8988T (cell line): Measurements from ENCODE around the gene SIGLEC1.

Experiments
- DNase-seq: peaks from one replicate; pipeline ENCODE4 v3.0.0; 2011

Gene SIGLEC1

GRCh38 chr20:3744037-3744436 lies 31.6 kb upstream of the SIGLEC1 start:
- DNase-seq, result no peak

GRCh38 chr20:3743251-3743650 lies 30.9 kb upstream of the SIGLEC1 start:
- DNase-seq, result no peak

DNA sequence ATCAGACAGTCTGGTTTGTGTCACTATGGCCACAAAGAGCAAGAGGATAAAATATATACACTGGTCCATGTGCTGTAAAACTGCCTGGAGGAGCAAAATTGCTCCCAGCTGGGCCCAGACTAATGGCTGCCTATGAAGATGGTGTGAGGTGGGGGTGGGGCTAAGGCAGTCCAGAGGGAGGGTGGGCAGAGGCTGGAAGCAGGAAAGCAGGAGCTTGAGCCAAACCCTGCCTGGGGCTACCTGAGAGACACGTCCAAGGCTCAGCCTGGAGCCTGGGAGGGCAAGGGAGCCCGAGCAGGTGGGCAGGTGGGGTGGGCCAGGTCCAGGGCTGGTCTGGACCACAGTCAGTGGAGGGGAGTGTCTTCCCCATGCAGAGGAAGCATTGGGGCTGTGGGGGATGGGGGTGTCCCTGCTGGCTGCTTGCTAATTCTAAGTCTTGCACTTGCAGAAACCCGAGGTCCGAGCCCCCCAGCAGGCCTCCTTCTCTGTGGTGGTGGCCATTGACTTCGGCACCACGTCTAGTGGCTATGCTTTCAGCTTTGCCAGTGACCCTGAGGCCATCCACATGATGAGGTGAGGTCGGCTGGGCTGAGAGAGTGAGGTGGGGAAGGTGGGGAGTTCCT lies 29.5 kb upstream of the SIGLEC1 start:
- DNase-seq, result no peak

GRCh38 chr20:3740615-3741301 lies 28.4 kb upstream of the SIGLEC1 start:
- DNase-seq, result peak; percentile 7

DNA sequence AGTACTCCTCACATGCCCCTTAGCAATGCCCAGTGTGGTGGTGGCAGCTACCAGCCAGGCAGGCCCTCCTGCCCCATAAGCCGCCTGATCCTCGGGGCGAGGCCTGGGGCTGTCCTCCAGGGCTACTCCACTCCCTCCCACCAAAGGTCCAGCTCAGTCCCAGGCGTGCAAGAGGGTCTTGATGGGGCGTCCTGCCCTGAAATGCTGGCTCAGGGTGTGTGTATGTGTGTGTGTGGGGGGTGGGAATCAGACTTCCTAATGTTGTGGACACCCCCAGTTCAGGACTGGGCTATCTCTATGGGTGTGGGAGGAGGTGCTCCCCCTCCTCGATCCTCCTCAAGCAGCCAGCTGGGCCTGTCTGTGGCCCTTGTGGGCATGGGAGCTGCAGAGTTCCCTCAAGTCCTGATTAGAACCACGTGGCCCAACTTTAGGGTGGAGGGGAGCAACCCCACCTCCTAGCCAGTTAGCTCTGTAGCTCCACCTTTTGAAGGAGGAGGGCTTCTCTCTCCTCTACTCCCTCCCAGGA lies 27.6 kb upstream of the SIGLEC1 start:
- DNase-seq, result peak; percentile 7

DNA sequence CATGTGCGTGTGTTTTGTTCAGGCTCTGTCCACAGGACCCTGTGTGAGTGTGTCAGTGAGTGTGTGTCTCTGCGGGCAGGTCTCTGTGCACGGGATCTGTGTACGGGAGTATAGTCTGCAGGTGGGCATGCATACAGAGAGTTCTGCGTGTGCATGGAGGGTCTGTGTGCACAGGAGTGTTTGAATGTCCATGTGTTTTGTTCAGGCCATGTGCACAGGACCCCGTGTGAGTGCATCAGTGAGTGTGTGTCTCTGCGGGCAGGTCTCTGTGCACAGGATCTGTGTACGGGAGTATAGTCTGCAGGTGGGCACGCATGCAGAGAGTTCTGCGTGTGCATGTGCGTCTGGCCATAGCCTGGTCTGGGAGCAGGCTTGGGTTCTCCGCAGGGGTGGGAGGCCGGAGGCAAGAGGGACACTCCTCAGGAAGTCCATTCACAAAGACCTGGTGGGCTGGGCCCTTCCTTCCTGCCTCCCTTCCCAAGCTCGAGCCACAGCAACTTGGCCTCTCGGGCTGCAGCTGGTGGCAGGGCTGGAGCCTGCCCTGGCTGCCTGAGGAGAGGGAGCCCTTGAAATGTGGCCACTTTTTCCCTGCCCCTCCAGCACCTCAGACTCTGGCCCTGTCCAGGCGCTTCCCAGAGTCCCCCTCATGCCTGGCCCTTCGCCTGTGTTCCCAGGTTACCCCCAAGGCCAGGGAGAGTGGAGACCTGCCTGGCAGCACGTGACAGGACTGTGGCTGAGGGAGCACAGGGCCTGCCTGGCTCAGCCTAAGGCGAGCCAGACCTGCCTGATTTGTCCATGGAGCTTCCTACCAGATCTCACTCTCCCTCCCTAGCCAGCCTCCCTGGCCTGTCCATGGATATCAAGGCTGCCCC lies 26.9 kb upstream of the SIGLEC1 start:
- peak; percentile 11 for DNase-seq

DNA sequence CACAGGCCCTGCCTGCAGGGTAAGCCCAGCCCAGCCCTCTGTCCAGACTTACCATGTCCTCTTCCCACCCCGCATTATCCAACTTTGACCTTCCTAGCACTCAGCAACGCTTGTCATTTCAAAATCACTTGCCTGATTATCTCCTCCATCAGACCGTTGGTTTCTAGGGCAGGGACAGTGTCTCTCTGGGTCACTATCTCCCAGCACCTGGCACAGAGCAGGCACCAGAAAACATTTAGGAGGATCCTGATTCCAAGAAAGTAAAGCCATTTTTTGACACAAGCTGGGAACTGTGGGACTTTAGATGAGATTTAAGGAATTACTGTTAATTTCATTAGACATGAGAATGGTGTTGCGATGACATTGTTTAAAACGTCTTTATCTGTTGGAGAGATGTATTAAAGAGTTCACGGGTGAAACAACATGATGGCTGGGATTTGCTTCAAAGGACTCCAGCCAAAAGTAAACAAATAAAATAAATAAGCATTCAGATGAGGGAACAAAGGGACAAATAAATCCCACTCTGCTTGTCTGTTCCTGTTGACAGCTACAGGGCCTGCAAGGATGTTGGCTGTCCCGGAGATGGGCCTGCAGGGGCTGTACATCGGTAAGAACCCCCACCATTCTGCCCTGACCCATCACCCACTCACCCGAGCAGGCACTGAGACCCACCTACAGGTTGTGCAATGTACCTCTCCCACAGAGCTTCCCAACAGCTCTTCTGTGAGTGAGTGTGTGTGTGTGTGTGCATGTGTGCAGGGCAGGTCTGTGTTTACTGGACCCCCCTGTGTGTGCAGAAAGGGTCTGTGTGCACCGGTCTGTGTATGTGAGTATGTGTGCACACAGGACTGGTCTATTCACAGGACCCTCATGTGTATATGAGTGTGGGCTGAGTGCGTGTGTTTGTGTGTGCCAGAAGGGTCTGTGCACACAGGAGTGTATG lies 26.0 kb upstream of the SIGLEC1 start:
- peak; percentile 4 for DNase-seq

GRCh38 chr20:3735768-3736167 lies 23.4 kb upstream of the SIGLEC1 start:
- no peak for DNase-seq

DNA sequence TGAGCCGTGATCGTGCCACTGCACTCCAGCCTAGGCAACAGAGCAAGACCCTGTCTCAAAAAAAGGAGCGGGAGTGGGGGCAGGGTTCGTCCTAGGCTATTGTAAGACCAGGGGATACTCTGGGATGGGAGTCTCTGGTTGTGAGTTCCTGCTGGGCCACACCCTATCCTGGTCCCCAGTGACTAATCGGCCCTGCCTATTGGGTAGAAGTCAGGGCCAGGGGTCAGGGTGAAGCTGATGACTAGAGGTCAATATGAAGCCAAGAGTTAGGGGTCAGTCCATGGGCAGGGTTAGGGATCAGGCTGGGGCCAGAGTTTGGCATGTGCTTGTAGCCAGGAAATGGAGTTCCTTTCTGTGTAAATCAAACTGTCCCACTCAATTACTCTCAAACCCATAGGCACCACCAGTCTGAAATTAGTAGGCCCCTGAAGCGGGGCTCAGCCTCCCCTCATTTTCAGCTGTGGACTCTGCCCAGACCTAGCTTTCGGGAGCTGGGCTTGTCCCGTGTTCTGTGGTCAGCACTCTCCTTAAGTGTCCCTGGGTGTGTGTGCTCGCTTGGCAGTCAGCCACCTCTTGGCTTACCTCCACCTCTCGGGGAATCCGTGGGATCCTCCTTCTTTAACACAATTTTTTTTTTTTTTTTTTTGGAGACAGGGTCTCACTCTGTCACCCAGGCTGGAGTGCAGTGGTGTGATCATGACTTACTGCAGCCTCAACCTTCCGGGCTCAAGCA lies 21.9 kb upstream of the SIGLEC1 start:
- DNase-seq, result peak; percentile 18

DNA sequence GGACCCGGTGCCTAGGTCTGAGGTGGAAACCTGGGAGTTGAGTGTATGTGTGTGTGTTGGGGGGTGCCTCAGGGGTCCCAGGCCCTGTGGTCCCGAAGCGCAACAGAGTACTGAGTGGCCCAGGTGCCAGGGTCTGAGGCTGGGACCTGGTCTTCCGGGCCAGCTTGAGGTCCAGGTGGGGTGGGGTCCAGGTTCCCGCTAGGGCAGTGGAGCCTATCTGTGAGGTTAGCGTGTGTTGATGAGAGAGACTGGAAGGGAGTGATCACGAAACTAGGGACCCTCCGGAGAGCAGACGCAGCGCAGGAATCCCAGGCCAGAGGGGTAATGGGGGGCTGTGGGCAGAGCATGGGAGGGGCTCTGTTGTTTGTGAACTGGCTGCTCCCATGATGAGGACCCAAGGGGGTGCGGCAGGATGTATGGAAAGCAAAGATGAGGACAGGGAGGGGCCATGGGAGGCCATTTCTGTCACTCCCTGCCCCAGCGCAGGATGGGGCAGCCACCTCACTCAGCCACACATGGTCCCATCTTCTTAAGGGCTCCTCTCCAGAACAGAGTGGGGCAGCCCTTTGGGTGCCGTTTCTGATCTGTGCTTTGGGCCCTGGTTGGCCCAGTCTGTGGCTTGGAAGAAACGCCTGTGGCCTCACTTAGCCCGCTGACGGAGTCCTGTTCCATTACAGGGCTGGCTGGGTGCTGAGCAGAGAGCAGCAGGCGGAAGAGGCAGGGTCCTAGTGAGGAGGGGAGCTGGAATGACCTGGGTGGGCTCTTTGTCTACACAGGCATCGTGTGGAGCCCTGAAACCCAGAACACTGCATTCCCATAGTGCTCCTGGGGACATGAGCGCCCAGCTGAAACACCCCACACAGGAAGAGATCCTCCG lies 21.0 kb upstream of the SIGLEC1 start:
- peak; percentile 18 for DNase-seq

DNA sequence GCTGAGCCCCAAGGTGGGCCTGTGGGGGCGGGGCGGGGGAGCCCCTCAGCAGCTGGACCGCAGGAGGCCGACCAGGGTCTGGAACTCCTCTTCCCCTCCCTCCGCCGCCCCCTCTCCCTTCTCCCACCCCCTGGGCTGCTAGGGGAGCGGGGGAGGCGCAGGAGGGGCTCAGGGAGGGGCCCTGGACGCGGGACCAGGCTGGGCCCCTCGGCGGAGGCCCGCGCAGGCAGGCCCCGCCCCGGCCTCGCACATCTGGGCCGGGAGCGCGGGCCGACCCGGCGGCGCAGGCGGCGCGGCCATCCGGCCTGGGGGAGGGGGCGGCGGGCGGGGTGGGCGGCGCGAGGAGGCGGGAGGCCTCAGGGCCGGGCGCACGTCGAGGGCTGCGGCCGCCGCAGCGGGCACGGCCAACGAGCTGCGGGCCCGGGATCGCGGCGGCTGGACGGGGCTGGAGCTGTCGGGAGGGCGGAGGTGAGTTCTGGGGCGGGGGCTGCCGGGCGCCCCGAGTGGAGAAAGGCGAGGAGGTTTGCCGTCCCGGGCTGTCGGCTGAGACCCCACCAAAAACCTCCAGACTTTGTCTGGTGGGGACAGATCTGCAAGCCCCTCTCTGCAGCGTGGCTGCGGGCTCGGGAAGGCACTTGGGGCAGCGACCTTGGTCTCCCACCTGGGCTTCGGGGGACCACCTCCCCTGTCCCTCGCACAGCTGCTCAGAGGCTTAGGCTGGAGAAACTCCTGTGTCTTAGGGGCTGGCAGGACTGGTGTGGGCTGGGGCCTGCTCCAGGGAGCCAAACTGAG lies 20.1 kb upstream of the SIGLEC1 start, which contains the start of gene HSPA12B:
HSPA12B (plus strand) TSS at position 359 of the 792 bp plus-strand sequence. CDS start 5,990 bp downstream, outside the sequence.
- peak; percentile 13 for DNase-seq

- DNase-seq, result peak; percentile 14
Observed at GRCh38 chr20:3731944-3732326, 19.5 kb upstream of the SIGLEC1 start.

GRCh38 chr20:3730803-3731672 lies 18.6 kb upstream of the SIGLEC1 start:
- peak; percentile 15 for DNase-seq

- DNase-seq, result peak; percentile 13
Observed at GRCh38 chr20:3729811-3730540, 17.6 kb upstream of the SIGLEC1 start.

- DNase-seq, result peak; percentile 21
Observed at GRCh38 chr20:3729378-3729777, 17.0 kb upstream of the SIGLEC1 start.

- DNase-seq, result peak; percentile 65
Observed at GRCh38 chr20:3728876-3729275, 16.5 kb upstream of the SIGLEC1 start.

GRCh38 chr20:3728354-3728753 lies 16.0 kb upstream of the SIGLEC1 start:
- DNase-seq, result peak; percentile 13
